Stimulated activated naive CD8-positive, alpha-beta T cell treated with anti-CD3 and anti-CD28 coated beads, Interleukin-15, Interleukin-2, amounts not matched to agents 100 ng/mL and 50 ng/mL, for 24 hours (primary cell): ENCODE measurements around the gene CABYR.

Source experiments
- H3K27ac Mint-ChIP-seq: one replicate; pipeline ENCODE4 v1.8.0; 2021; ENCODE audit warnings: mild to moderate bottlenecking, mixed read lengths
- H3K27me3 Mint-ChIP-seq: one replicate; pipeline ENCODE4 v1.8.0; 2021; ENCODE audit warnings: mixed read lengths
- H3K36me3 Mint-ChIP-seq: one replicate; pipeline ENCODE4 v1.8.0; 2021; ENCODE audit warnings: low read depth, mixed read lengths
- H3K4me1 Mint-ChIP-seq: one replicate; pipeline ENCODE4 v1.8.0; 2021; ENCODE audit warnings: low read depth, mixed read lengths
- H3K4me3 Mint-ChIP-seq: one replicate; pipeline ENCODE4 v1.8.0; 2021; ENCODE audit warnings: mild to moderate bottlenecking, mixed read lengths
- H3K9me3 Mint-ChIP-seq: one replicate; pipeline ENCODE4 v1.8.0; 2021; ENCODE audit warnings: mixed read lengths

The CABYR gene

DNA sequence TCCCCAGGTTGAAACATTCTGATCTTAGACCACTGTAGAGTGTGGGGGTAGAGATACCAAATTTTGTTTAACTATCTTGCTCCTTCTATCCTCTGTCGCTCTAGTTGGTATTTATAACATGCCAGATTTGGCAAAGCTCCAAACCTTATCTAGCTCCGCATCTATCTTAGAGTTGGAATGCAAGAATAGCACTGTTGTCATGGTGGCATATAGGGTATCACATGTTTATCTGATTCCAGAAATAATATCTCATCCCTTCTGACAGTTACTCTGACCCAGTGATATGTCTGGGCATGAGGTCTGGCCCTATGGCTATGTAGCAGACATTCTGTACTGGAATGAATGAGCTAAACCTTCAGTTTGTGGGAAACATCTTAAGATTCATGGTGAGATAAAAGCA is 51.7 kb downstream of the CABYR start:
- H3K4me3 Mint-ChIP-seq = no peak overlapping the region
- no peaks in the 10 kb centered on the region for H3K27me3 Mint-ChIP-seq
- no peaks in the 10 kb centered on the region for H3K36me3 Mint-ChIP-seq
- H3K4me1 Mint-ChIP-seq = no peaks in the 10 kb centered on the region
- no peaks in the 10 kb centered on the region for H3K9me3 Mint-ChIP-seq
- H3K27ac Mint-ChIP-seq = no peak overlapping the region

DNA sequence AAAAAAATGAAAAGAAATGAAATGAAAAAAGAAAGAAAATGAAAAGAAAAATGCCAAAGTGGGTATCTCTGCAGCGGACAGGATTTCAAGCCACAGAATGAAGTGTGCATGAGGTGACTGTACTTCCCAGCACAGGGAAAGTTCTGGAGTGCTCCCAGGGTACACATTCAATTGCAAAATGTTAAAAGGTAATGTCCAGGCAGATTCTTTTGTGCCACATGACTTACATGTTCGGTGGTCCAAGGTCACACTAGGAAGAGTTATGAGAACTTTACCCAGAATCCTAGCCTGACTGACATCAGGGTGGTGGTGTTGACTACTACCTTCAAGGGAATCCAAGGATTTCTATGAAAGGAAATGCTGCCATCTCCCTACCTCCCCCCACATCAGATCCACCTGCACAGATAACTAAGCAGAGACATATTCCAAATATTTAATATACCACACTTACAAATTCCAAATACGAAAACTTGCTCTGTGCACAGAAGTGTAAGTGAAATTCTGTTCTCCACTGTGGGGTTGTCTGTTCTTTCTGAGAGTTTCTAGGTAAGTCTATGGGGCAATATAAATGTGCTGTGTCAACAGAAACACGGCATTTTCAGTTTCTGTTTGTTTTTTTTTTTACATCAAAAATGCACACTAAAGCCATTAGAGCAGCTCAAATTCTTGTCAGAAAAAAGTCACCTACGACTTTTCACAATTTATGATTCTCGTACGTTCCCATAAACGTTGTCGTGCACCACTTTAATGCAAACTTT is 56.6 kb downstream of the CABYR start:
- no peak overlapping the region for H3K27ac Mint-ChIP-seq
- no peaks in the 10 kb centered on the region for H3K9me3 Mint-ChIP-seq
- no peaks in the 10 kb centered on the region for H3K36me3 Mint-ChIP-seq
- no peaks in the 10 kb centered on the region for H3K4me1 Mint-ChIP-seq
- no peak overlapping the region for H3K4me3 Mint-ChIP-seq
- H3K27me3 Mint-ChIP-seq = no peaks in the 10 kb centered on the region

DNA sequence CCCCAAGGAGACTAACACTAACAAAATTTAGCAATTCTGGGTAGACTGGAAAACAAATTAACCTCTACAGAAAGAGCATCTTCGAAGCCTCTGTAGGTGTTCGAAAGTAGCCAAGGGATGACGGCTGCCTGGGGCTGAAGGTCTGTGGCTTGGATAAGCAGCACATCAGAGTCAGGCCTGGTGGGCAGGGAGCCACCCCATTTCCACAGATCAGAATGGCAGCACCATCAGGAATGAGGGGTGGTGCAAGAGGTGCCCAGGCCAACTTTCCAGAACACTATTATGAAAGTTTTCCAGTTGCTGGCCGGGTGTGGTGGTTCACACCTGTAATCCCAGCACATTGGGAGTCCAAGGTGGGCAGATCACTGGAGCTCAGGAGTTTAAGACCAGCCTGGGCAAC is 57.9 kb downstream of the CABYR start:
- no peak overlapping the region for H3K4me3 Mint-ChIP-seq
- no peaks in the 10 kb centered on the region for H3K27me3 Mint-ChIP-seq
- H3K36me3 Mint-ChIP-seq = no peaks in the 10 kb centered on the region
- H3K27ac Mint-ChIP-seq = no peak overlapping the region
- H3K4me1 Mint-ChIP-seq = no peaks in the 10 kb centered on the region
- H3K9me3 Mint-ChIP-seq = no peaks in the 10 kb centered on the region

- no peaks in the 10 kb centered on the region for H3K9me3 Mint-ChIP-seq
- no peaks in the 10 kb centered on the region for H3K4me1 Mint-ChIP-seq
- H3K36me3 Mint-ChIP-seq = no peaks in the 10 kb centered on the region
- H3K27ac Mint-ChIP-seq = no peak overlapping the region
- H3K27me3 Mint-ChIP-seq = no peaks in the 10 kb centered on the region
- no peak overlapping the region for H3K4me3 Mint-ChIP-seq
Measured at GRCh38 chr18:24197412-24197811, 58.5 kb downstream of the CABYR start.

DNA sequence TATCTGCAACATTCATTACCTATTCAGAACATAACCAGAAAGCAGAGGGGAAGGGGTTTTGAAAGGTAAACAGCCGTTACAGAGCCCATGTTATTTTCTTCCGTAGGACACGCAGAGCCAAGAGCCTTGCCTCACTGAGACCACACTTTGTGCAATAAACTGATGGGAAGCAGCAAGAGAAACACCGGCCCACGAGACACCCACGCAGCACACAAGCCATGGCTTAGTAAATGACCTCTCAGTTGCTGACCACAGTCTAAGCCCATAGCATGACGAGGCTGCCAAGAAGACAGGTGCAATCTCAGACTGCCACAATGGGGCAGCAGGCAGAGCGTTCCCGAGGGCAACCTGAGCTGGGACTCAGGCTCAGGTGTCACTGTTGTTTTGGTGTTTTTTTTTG is 59.6 kb downstream of the CABYR start:
- no peaks in the 10 kb centered on the region for H3K9me3 Mint-ChIP-seq
- H3K27me3 Mint-ChIP-seq = no peaks in the 10 kb centered on the region
- H3K4me3 Mint-ChIP-seq = no peak overlapping the region
- H3K27ac Mint-ChIP-seq = no peak overlapping the region
- H3K4me1 Mint-ChIP-seq = no peaks in the 10 kb centered on the region
- no peaks in the 10 kb centered on the region for H3K36me3 Mint-ChIP-seq

GRCh38 chr18:24199372-24199962 is 60.6 kb downstream of the CABYR start:
- Mint-ChIP-seq H3K4me1 (no peaks in the 10 kb centered on the region), H3K9me3 (no peaks in the 10 kb centered on the region), H3K36me3 (no peaks in the 10 kb centered on the region), H3K27me3 (no peaks in the 10 kb centered on the region), H3K4me3 (no peak overlapping the region), H3K27ac (no peak overlapping the region)

- Mint-ChIP-seq H3K4me1 (no peaks in the 10 kb centered on the region), H3K9me3 (no peaks in the 10 kb centered on the region), H3K36me3 (no peaks in the 10 kb centered on the region), H3K27me3 (no peaks in the 10 kb centered on the region), H3K4me3 (no peak overlapping the region), H3K27ac (no peak overlapping the region)
Measured at GRCh38 chr18:24200494-24201290, 61.8 kb downstream of the CABYR start.

DNA sequence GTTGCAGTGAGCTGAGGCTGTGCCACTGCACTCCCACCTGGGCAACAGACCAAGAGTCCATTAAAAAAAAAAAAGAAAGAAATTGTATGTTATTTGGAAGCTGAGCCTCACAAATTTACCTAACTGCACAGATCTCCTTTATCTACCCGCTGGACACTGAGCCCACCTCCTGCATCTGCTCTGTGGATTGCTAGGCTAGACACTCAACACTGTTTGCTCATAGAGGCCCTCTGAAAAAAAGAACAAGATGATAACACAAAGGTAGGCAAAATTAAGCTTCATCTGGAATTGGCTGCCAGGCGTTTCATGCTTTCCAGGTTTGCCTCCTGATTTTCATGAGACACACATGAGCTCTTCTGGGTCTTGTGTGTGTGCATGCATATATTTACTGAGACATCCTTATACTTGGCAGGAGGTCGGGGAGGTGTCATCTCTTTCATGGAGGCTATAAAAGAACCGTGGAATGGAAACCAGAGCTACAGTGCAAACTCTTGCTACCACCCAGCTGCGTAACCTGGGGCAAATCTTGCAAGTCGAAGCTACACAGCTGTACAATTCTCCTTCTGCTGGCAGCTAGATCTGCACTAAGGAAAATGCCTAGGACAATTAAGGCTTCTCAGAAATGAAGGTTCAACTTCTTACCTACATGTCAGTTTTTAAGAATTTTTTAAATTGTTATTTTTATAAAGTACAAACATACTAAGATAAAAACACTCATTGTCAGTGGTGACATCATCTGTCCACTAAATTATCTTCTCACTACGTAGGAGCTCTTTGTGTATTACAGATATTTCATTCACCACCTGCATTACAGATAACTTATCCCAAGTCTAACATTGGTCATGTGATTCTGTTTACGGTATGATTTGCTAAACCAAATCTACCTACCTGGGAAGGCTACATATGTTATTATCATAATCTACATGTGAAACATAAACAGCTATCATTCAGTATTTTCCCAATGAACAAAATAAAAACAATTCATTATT is 63.1 kb downstream of the CABYR start:
- Mint-ChIP-seq H3K36me3 (no peaks in the 10 kb centered on the region), H3K4me1 (no peaks in the 10 kb centered on the region), H3K4me3 (no peak overlapping the region), H3K27ac (no peak overlapping the region), H3K27me3 (no peaks in the 10 kb centered on the region), H3K9me3 (no peaks in the 10 kb centered on the region)

DNA sequence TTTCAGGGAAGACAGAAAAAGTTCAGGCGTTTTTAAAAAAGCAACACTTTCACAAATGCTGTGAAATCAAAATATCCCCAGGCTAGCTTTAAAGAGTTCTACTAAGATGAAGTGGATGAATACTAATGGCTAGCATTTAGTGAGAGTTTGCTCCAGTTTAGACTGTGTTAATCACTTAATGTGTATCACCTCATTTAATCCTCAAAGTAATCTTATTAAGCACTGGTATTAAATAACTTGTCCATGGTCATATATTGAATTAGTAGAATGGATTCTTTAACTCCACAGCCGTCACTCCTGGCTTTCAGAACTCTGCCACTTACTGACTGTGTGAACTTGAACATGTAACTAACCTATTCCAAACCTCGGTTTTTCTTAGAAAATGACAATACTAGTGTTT is 66.0 kb downstream of the CABYR start:
- no peaks in the 10 kb centered on the region for H3K9me3 Mint-ChIP-seq
- H3K4me3 Mint-ChIP-seq = no peak overlapping the region
- H3K4me1 Mint-ChIP-seq = no peaks in the 10 kb centered on the region
- no peaks in the 10 kb centered on the region for H3K36me3 Mint-ChIP-seq
- H3K27ac Mint-ChIP-seq = no peak overlapping the region
- no peaks in the 10 kb centered on the region for H3K27me3 Mint-ChIP-seq

DNA sequence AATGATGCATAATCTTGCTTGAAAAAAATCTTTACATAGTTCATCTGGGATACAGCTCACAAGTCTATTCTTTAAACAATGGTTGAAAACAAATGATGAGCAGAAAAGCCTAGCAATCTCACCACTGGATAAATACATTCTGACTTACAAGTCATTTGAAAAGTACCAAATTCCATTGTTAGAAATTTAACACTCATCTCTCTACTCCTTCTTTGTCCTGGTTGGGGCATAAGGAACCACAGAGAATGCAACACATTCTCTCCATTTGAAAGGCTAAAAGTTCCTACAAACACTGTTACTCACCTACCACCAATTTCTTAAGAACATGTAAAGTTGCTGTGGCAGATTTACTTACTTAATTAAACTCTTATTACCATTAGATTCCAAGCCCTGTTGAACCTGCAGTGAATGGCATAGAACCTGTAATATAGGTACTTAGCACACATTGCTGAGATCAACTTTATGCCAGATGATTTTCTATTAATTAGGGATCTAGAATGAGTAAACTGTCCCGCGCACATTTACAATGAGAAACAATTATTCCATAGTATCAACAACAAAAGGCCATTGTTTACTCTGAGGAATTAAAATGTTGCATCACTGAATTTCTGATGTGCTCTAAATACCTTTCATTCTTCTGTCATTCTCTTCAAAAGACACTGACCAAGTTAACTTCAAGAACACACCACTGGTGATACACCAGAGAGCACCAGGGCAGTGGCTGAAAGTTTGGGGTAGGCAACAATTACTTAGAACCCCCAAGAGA is 69.6 kb downstream of the CABYR start:
- H3K27ac Mint-ChIP-seq = no peak overlapping the region
- H3K36me3 Mint-ChIP-seq = no peaks in the 10 kb centered on the region
- no peaks in the 10 kb centered on the region for H3K4me1 Mint-ChIP-seq
- no peaks in the 10 kb centered on the region for H3K27me3 Mint-ChIP-seq
- H3K4me3 Mint-ChIP-seq = no peak overlapping the region
- no peaks in the 10 kb centered on the region for H3K9me3 Mint-ChIP-seq

GRCh38 chr18:24209558-24209957 is 70.7 kb downstream of the CABYR start:
- Mint-ChIP-seq H3K4me1 (no peaks in the 10 kb centered on the region), H3K36me3 (no peaks in the 10 kb centered on the region), H3K9me3 (no peaks in the 10 kb centered on the region), H3K27me3 (no peaks in the 10 kb centered on the region), H3K4me3 (no peak overlapping the region), H3K27ac (no peak overlapping the region)
